Measurements from ENCODE around the gene BATF2.

The BATF2 gene

DNA sequence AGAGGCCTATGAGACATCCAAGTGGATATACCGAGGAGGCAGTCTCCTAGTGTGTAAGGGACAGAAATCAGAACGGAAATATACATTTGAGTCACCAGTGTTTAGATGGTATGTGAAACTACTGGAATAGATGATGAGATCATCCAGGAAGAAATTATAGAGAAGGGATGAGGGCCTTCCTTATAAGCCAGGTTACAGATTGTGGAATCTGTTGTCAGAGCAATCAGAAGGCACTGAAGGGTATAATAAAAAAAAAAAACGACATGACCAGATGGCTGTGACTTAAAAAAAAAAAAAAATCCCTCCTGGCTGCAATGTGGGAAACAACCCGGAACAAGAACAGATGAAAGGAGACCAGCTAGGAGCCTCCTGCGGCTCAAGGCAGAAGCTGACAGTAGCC lies 27.6 kb downstream of the BATF2 start:
- Histone ChIP-seq H3K4me1 (ENCODE audit: control insufficient read depth, insufficient read depth, low read length) (peaks cover 5% of the 10 kb centered on the region), H3K27me3 (ENCODE audit: control insufficient read depth in 1 of 2, insufficient read depth in 2 of 2, low read length in 2 of 2) (peaks cover 0 to 2% of the 10 kb centered on the region in 2 donors), H3K9ac (ENCODE audit: low read length in 2 of 2) (no peak overlapping the region), H3K4me3 (ENCODE audit: low read length in 2 of 2) (no peak overlapping the region), H3K9me3 (ENCODE audit: control insufficient read depth in 2 of 2, low read length in 2 of 2) (no peaks in the 10 kb centered on the region), H3K27ac (ENCODE audit: low read length) (no peak overlapping the region), H3K36me3 (ENCODE audit: control insufficient read depth in 2 of 2, insufficient read depth in 2 of 2, low read length in 2 of 2) (no peaks in the 10 kb centered on the region)

GRCh38 chr11:64967375-64967774 lies 29.4 kb downstream of the BATF2 start:
- no peak overlapping the region for H3K27ac ChIP-seq (ENCODE audit: low read length)
- H3K4me1 ChIP-seq (ENCODE audit: control insufficient read depth, insufficient read depth, low read length): peaks cover 5% of the 10 kb centered on the region
- H3K4me3 ChIP-seq (ENCODE audit: low read length in 2 of 2): no peak overlapping the region
- no peaks in the 10 kb centered on the region for H3K9me3 ChIP-seq (ENCODE audit: control insufficient read depth in 2 of 2, low read length in 2 of 2)
- H3K27me3 ChIP-seq (ENCODE audit: control insufficient read depth in 1 of 2, insufficient read depth in 2 of 2, low read length in 2 of 2): no peaks in the 10 kb centered on the region
- no peaks in the 10 kb centered on the region for H3K36me3 ChIP-seq (ENCODE audit: control insufficient read depth in 2 of 2, insufficient read depth in 2 of 2, low read length in 2 of 2)
- H3K9ac ChIP-seq (ENCODE audit: low read length in 2 of 2): no peak overlapping the region

- Histone ChIP-seq H3K36me3 (ENCODE audit: control insufficient read depth in 2 of 2, insufficient read depth in 2 of 2, low read length in 2 of 2) (no peaks in the 10 kb centered on the region), H3K27me3 (ENCODE audit: control insufficient read depth in 1 of 2, insufficient read depth in 2 of 2, low read length in 2 of 2) (peaks cover 0 to 3% of the 10 kb centered on the region in 2 donors), H3K9me3 (ENCODE audit: control insufficient read depth in 2 of 2, low read length in 2 of 2) (no peaks in the 10 kb centered on the region), H3K4me3 (ENCODE audit: low read length in 2 of 2) (no peak overlapping the region), H3K27ac (ENCODE audit: low read length) (no peak overlapping the region), H3K4me1 (ENCODE audit: control insufficient read depth, insufficient read depth, low read length) (no peaks in the 10 kb centered on the region), H3K9ac (ENCODE audit: low read length in 2 of 2) (no peak overlapping the region)
Measured at GRCh38 chr11:64963072-64963631, 33.6 kb downstream of the BATF2 start.

DNA sequence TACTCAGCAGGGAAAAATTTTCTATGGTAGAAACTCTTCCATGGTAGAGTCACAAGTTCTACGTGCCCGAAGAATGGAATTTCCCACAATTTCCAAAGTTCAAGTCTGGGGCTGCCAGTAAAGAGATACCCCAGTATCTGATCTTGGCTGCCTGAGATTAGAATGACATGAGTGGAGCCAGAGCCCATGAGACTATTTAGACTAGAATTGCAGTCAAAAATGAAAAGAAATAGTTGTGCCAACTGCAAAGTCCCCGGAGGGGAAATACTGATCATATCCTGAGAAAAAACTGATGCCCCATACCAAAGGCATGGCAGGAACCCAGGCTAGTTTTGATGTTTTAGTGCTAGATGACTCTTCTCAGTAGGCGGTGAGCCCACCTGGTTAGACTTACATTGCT lies 36.1 kb downstream of the BATF2 start:
- H3K4me1 ChIP-seq (ENCODE audit: control insufficient read depth, insufficient read depth, low read length): no peaks in the 10 kb centered on the region
- no peak overlapping the region for H3K9ac ChIP-seq (ENCODE audit: low read length in 2 of 2)
- no peak overlapping the region for H3K4me3 ChIP-seq (ENCODE audit: low read length in 2 of 2)
- no peaks in the 10 kb centered on the region for H3K9me3 ChIP-seq (ENCODE audit: control insufficient read depth in 2 of 2, low read length in 2 of 2)
- no peaks in the 10 kb centered on the region for H3K36me3 ChIP-seq (ENCODE audit: control insufficient read depth in 2 of 2, insufficient read depth in 2 of 2, low read length in 2 of 2)
- peaks cover 0 to 3% of the 10 kb centered on the region in 2 donors for H3K27me3 ChIP-seq (ENCODE audit: control insufficient read depth in 1 of 2, insufficient read depth in 2 of 2, low read length in 2 of 2)
- no peak overlapping the region for H3K27ac ChIP-seq (ENCODE audit: low read length)

DNA sequence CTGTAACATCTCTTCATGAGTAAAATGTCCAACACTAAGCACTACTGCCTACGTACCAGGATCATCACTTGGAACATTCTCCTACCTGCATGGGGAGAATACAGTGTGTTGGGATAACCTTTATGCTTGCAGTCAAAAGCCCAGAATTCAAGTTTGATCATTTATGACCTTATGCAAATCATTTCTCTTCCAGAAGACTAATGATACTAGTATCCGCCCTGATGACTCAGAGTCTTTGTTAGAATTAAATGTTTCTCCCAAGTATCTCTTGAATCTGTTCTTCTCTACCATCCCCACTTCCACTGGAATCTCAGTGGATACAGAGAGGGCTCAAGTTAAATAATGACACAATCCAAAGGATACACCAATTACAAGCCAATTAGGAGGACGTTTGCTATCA lies 37.3 kb downstream of the BATF2 start:
- Histone ChIP-seq H3K27me3 (ENCODE audit: control insufficient read depth in 1 of 2, insufficient read depth in 2 of 2, low read length in 2 of 2) (peaks cover 0 to 3% of the 10 kb centered on the region in 2 donors), H3K4me3 (ENCODE audit: low read length in 2 of 2) (no peak overlapping the region), H3K27ac (ENCODE audit: low read length) (no peak overlapping the region), H3K36me3 (ENCODE audit: control insufficient read depth in 2 of 2, insufficient read depth in 2 of 2, low read length in 2 of 2) (no peaks in the 10 kb centered on the region), H3K4me1 (ENCODE audit: control insufficient read depth, insufficient read depth, low read length) (no peaks in the 10 kb centered on the region), H3K9ac (ENCODE audit: low read length in 2 of 2) (no peak overlapping the region), H3K9me3 (ENCODE audit: control insufficient read depth in 2 of 2, low read length in 2 of 2) (no peaks in the 10 kb centered on the region)

DNA sequence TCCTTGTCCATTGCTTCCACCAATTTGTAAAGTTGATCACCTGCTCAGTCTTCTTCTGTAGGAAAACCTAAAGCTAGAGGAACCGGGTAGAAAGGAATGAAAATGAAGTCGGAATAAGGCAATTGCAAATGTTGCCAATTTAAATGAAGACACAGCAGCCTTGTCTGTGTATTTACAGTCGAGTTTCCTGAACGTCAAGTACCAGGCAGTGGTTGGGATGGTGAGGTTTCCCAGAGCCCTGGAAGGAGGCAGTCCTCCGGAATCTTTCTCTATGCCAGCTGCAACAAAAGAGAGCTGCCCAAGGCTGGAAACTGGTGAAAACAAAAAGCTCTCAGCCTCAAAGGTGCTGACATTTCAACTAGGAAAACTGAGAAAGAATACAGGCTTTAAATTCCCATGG lies 42.6 kb downstream of the BATF2 start:
- H3K27me3 ChIP-seq (ENCODE audit: control insufficient read depth in 1 of 2, insufficient read depth in 2 of 2, low read length in 2 of 2): no peaks in the 10 kb centered on the region
- H3K9me3 ChIP-seq (ENCODE audit: control insufficient read depth in 2 of 2, low read length in 2 of 2): no peaks in the 10 kb centered on the region
- H3K4me3 ChIP-seq (ENCODE audit: low read length in 2 of 2): no peak overlapping the region
- H3K9ac ChIP-seq (ENCODE audit: low read length in 2 of 2): no peak overlapping the region
- H3K36me3 ChIP-seq (ENCODE audit: control insufficient read depth in 2 of 2, insufficient read depth in 2 of 2, low read length in 2 of 2): no peaks in the 10 kb centered on the region
- H3K27ac ChIP-seq (ENCODE audit: low read length): no peak overlapping the region
- no peaks in the 10 kb centered on the region for H3K4me1 ChIP-seq (ENCODE audit: control insufficient read depth, insufficient read depth, low read length)

GRCh38 chr11:64951529-64951928 lies 45.2 kb downstream of the BATF2 start:
- Histone ChIP-seq H3K9me3 (ENCODE audit: control insufficient read depth in 2 of 2, low read length in 2 of 2) (no peaks in the 10 kb centered on the region), H3K4me3 (ENCODE audit: low read length in 2 of 2) (no peak overlapping the region), H3K4me1 (ENCODE audit: control insufficient read depth, insufficient read depth, low read length) (no peaks in the 10 kb centered on the region), H3K9ac (ENCODE audit: low read length in 2 of 2) (no peak overlapping the region), H3K36me3 (ENCODE audit: control insufficient read depth in 2 of 2, insufficient read depth in 2 of 2, low read length in 2 of 2) (no peaks in the 10 kb centered on the region), H3K27me3 (ENCODE audit: control insufficient read depth in 1 of 2, insufficient read depth in 2 of 2, low read length in 2 of 2) (no peaks in the 10 kb centered on the region), H3K27ac (ENCODE audit: low read length) (no peak overlapping the region)

DNA sequence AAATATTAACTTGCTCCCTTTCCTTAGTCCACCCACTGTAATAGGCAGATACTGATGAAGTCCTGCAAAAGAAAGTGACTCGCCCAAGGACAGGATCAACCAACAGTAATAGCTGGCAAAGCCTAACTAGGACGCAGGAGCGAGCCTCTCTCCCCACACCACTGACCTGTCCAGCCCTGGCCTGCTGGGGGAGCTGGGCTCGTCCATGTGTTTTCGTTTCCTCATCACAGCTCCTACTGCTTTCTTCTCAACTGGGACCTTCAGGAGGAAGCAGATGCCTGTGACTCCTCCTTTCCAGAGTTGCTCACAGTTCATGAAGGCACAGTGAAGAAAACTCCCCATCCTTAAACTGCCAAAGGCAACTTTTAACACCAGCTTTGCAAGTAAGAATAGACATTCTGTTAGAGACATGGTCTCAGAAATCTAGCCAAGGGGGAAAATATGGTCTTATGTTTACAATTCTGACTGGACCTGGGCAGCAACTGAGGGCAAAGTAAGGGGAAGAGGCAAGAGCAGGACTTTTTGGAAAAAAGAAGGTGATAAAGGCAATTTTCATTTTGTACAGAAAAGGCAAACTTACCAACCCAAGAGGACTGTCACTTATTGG lies 49.5 kb downstream of the BATF2 start:
- Histone ChIP-seq H3K4me3 (ENCODE audit: low read length in 2 of 2) (no peak overlapping the region), H3K27me3 (ENCODE audit: control insufficient read depth in 1 of 2, insufficient read depth in 2 of 2, low read length in 2 of 2) (no peaks in the 10 kb centered on the region), H3K9me3 (ENCODE audit: control insufficient read depth in 2 of 2, low read length in 2 of 2) (no peaks in the 10 kb centered on the region), H3K36me3 (ENCODE audit: control insufficient read depth in 2 of 2, insufficient read depth in 2 of 2, low read length in 2 of 2) (no peaks in the 10 kb centered on the region), H3K9ac (ENCODE audit: low read length in 2 of 2) (no peak overlapping the region), H3K27ac (ENCODE audit: low read length) (no peak overlapping the region), H3K4me1 (ENCODE audit: control insufficient read depth, insufficient read depth, low read length) (no peaks in the 10 kb centered on the region)

All from stomach smooth muscle (tissue), 2 donors.